HepG2 (cell line): ENCODE measurements around the gene KRTAP6-1. TPM values are rescaled to one million over a fixed set of nuclear protein-coding genes. Genes with fewer than 3 reads are reported as not detected.

Experiments
- ATAC-seq: fragments of 200-7000 bp; cut with Tn5 transposase; 3 replicates; pipeline ENCODE4 v1.9.1; 2020; ENCODE audit warnings: mild to moderate bottlenecking, moderate library complexity
- BruUV-seq: library from RNA; stranded (reverse); fragments of 400-500 nt; replicated peaks from 2 replicates; lab custom pipeline; 2021; lab: Mats Ljungman, UMichigan
- CTCF ChIA-PET: fragments of 300-600 bp; formaldehyde crosslinking; extraction: SDS; loops from one replicate; lab custom pipeline; 2021; ENCODE audit warnings: low total read pairs, inconsistent platforms, low intra/inter-chr PET ratio; lab: Yijun Ruan, JAX
- POLR2A ChIA-PET: fragments of 350-600 bp; sonication (Branson Sonifier 250); formaldehyde crosslinking; loops from one replicate; lab custom pipeline; 2020; ENCODE audit warnings: antibody characterized with exemption, inconsistent platforms; lab: Yijun Ruan, JAX
- DNase-seq: peaks from one replicate; pipeline ENCODE4 v3.0.0-alpha.2; 2015; ENCODE audit warnings: low spot score
- FAIRE-seq: peaks from 3 replicates; lab custom pipeline; 2011; peaks lifted over from hg19 to GRCh38; lab: Jason Lieb, UNC
- H2AFZ ChIP-seq: one replicate; pipeline ENCODE4 v1.6.1; 2011; ENCODE audit warnings: low read length, inconsistent platforms
- H3K27ac ChIP-seq: fragments of 300-600 bp; 3 replicates; pipeline ENCODE4 v1.8.0; 2011; ENCODE audit warnings: mixed run types, mild to moderate bottlenecking, mixed read lengths, low read length, inconsistent platforms; ENCODE audit not compliant: insufficient read depth; ENCODE audit errors: extremely low read length
- H3K27me3 ChIP-seq, 2 experiments: fragments of 200-600 bp in 1 of 2; 2 replicates in 1 of 2; 3 replicates in 1 of 2; pipeline versions ENCODE4 v1.6.0 to v1.8.0; 2011; ENCODE audit warnings: low read length in 2 of 2, mild to moderate bottlenecking in 2 of 2, moderate library complexity in 2 of 2, inconsistent platforms in 1 of 2; ENCODE audit not compliant: insufficient read depth in 2 of 2, control insufficient read depth in 1 of 2
- H3K36me3 ChIP-seq, 2 experiments: fragments of 200-600 bp in 1 of 2; replicated peaks in 1 of 2; 2 replicates in 1 of 2; 3 replicates in 1 of 2; pipeline versions ENCODE4 v1.5.1 to v1.8.0; 2011; ENCODE audit warnings: low read length in 2 of 2, inconsistent platforms in 1 of 2; ENCODE audit not compliant: insufficient read depth in 2 of 2, control insufficient read depth in 1 of 2
- H3K4me1 ChIP-seq: 2 replicates; pipeline ENCODE4 v1.5.1; 2012; ENCODE audit warnings: low read length, inconsistent platforms; ENCODE audit not compliant: insufficient read depth
- H3K4me2 ChIP-seq: 2 replicates; pipeline ENCODE4 v1.6.0; 2011; ENCODE audit warnings: low read depth, low read length, inconsistent platforms
- H3K4me3 ChIP-seq, 3 experiments: fragments of 200-600 bp in 1 of 3; sonication (generic), shearing (Covaris generic) in 1 of 3; replicated peaks in 1 of 3; 2 replicates each; pipeline ENCODE4 v1.5.1; 2011 to 2016; ENCODE audit warnings: low read length in 3 of 3, inconsistent platforms in 2 of 3, low read depth in 2 of 3, mild to moderate bottlenecking in 2 of 3, control low read depth in 1 of 3, mixed read lengths in 1 of 3; ENCODE audit not compliant: insufficient read depth in 1 of 3
- H3K79me2 ChIP-seq: one replicate; pipeline ENCODE4 v1.6.1; 2011; ENCODE audit warnings: low read length, inconsistent platforms; ENCODE audit not compliant: insufficient read depth
- H3K9ac ChIP-seq: 2 replicates; pipeline ENCODE4 v1.6.0; 2011; ENCODE audit warnings: mild to moderate bottlenecking, low read depth, low read length, inconsistent platforms; ENCODE audit not compliant: insufficient read depth
- H3K9me3 ChIP-seq: 2 replicates; pipeline ENCODE4 v1.5.1; 2012; ENCODE audit warnings: mild to moderate bottlenecking, low read length
- H4K20me1 ChIP-seq: 2 replicates; pipeline ENCODE4 v1.6.0; 2011; ENCODE audit warnings: inconsistent platforms, mild to moderate bottlenecking, low read length, moderate library complexity; ENCODE audit not compliant: insufficient read depth
- KLF15 ChIP-seq: sonication (generic); formaldehyde crosslinking; IDR thresholded peaks from 2 replicates; pipeline ENCODE4 v1.8.1; 2023; ENCODE audit warnings: borderline replicate concordance, mild to moderate bottlenecking, inconsistent platforms, missing genetic modification reagents, mixed read lengths
- KMT2B ChIP-seq: IDR thresholded peaks from 2 replicates; pipeline ENCODE4 v1.6.1; 2016; ENCODE audit warnings: missing genetic modification reagents, missing compliant biosample characterization
- MAZ ChIP-seq, 2 experiments: sonication (generic) in 1 of 2; formaldehyde crosslinking in 1 of 2; IDR thresholded peaks; 2 replicates each; pipeline versions ENCODE4 v1.5.0 to v1.6.1; 2012 to 2020; ENCODE audit warnings: low read depth in 2 of 2, mild to moderate bottlenecking in 2 of 2, borderline replicate concordance in 1 of 2, improper control_type of control experiment in 1 of 2, low read length in 1 of 2, missing genetic modification reagents in 1 of 2, moderate library complexity in 1 of 2
- NCOA1 ChIP-seq: sonication (generic); formaldehyde crosslinking; IDR thresholded peaks from 2 replicates; pipeline ENCODE4 v1.9.0; 2021; ENCODE audit warnings: missing genetic modification reagents
- ZFP37 ChIP-seq: sonication (generic); formaldehyde crosslinking; IDR thresholded peaks from 2 replicates; pipeline ENCODE4 v1.4.0; 2020; ENCODE audit warnings: missing genetic modification reagents, borderline replicate concordance
- ZNF761 ChIP-seq: sonication (generic); formaldehyde crosslinking; conservative IDR thresholded peaks from 2 replicates; pipeline ENCODE4 v1.4.0; 2020; ENCODE audit warnings: mild to moderate bottlenecking, missing genetic modification reagents
- WGBS: methylation state at CpG from one replicate; pipeline ENCODE4 v1.1.6; 2017; ENCODE audit warnings: low lambda C conversion rate; 5-methylcytosine and 5-hydroxymethylcytosine counted together
- in situ Hi-C: cut with HindIII; loops from 2 replicates; pipeline ENCODE4 v1.10.0; 2017; ENCODE audit warnings: low pct_unique_long_range_greater_than_20kb; ENCODE audit not compliant: extremely low pct_ligation_motif_present
- intact Hi-C: fragments of 100-400 bp; cut with micrococcal nuclease; formaldehyde crosslinking; loops from one replicate; pipeline ENCODE4 v1.10.0; 2022; ENCODE audit not compliant: unreplicated experiment
- polyA plus RNA-seq, 8 experiments: library from polyadenylated mRNA; depleted of rRNA in 3 of 8; stranded (reverse) in 7 of 8; unstranded in 1 of 8; fragments of >200 nt; fragmentation: Illumina TruSeq in 4 of 8; extraction: Trizol in 4 of 8; gene quantifications; 2 replicates each; pipeline versions ENCODE4 v1.2.1 to v1.2.3, GENCODE V29; 2011 to 2016; ENCODE audit warnings: low read depth in 4 of 8, missing spikeins in 1 of 8, mixed read lengths in 1 of 8; ENCODE audit not compliant: insufficient read depth in 1 of 8
- total RNA-seq, 5 experiments: library from RNA; depleted of rRNA; stranded (reverse); fragments of >200 nt; fragmentation: Illumina TruSeq; extraction: Trizol; gene quantifications; 2 replicates each; pipeline ENCODE4 v1.2.3, GENCODE V29; 2016; ENCODE audit warnings: low read depth in 1 of 5
- TF ChIP-seq, protein P1 (sequence below): sonication (generic); formaldehyde crosslinking; conservative IDR thresholded peaks from 2 replicates; pipeline ENCODE4 v1.4.0; 2020; ENCODE audit warnings: missing genetic modification reagents
- TF ChIP-seq, protein P2 (sequence below): sonication (generic); formaldehyde crosslinking; IDR thresholded peaks from 2 replicates; pipeline ENCODE4 v1.4.0; 2020; ENCODE audit warnings: mild to moderate bottlenecking, missing genetic modification reagents

Gene KRTAP6-1
- total and polyA plus RNA-seq, 2 of the 13 experiments (the other 11 are each of a cell fraction or from before 2014, with no cell fraction given) = not detected

DNA sequence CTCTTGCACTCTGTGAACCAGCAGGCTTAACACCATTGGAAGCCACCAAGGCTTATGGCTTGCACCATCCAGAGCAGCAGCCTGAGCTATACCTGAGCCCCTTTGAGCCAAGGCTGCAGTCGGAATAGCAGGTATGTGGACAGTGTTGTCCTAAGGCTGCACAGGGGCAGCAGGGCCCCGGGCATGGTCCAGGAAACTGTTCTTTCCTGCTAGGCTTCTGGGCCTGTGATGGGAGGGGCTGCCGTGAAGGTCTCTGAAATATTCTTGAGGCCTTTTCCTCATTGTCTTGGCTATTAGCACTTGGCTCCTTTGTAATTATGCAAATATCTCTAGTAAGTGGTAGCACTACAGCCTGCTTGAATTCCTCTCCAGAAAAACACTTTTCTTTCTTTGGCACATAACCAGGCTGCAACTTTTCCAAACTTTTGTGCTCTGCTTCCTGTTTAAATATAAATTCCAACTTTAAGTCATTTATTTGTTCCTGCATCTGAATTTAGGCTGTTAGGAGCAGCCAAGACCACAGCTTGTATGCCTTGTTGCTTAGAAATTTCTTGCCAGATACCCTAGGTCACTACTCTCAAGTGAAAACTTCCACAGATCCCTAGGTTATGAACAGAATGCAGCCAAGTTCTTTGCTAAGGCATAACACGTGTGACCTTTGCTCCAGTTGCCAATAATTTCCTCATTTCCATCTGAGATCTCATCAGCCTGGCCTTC lies 11.9 kb upstream of the KRTAP6-1 start:
- Histone ChIP-seq H3K36me3 (no peaks in the 10 kb centered on the region), H3K27me3 (no peaks in the 10 kb centered on the region), H3K9ac (no peak overlapping the region), H4K20me1 (no peaks in the 10 kb centered on the region), H2AFZ (no peak overlapping the region), H3K4me1 (no peaks in the 10 kb centered on the region), H3K79me2 (no peaks in the 10 kb centered on the region), H3K4me2 (no peak overlapping the region), H3K4me3 (no peak overlapping the region), H3K27ac (no peak overlapping the region), H3K9me3 (peaks cover 91% of the 10 kb centered on the region)
- BruUV-seq = no TSS peak
- TF ChIP-seq ZFP37 (no peak), KMT2B (no peak), NCOA1 (CRISPR knock-in tag) (no peak), MAZ (IDR thresholded peaks at IDR 0.05; ENCODE audit: borderline replicate concordance, low read depth, low read length) (no peak), MAZ (CRISPR knock-in tag; IDR thresholded peaks at IDR 0.05; ENCODE audit: low read depth) (no peak), ZNF761 (CRISPR knock-in tag) (no peak), KLF15 (no peak)
- TF ChIP-seq, protein P1, sequence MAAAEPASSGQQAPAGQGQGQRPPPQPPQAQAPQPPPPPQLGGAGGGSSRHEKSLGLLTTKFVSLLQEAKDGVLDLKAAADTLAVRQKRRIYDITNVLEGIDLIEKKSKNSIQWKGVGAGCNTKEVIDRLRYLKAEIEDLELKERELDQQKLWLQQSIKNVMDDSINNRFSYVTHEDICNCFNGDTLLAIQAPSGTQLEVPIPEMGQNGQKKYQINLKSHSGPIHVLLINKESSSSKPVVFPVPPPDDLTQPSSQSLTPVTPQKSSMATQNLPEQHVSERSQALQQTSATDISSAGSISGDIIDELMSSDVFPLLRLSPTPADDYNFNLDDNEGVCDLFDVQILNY = no peak
- TF ChIP-seq, protein P2, sequence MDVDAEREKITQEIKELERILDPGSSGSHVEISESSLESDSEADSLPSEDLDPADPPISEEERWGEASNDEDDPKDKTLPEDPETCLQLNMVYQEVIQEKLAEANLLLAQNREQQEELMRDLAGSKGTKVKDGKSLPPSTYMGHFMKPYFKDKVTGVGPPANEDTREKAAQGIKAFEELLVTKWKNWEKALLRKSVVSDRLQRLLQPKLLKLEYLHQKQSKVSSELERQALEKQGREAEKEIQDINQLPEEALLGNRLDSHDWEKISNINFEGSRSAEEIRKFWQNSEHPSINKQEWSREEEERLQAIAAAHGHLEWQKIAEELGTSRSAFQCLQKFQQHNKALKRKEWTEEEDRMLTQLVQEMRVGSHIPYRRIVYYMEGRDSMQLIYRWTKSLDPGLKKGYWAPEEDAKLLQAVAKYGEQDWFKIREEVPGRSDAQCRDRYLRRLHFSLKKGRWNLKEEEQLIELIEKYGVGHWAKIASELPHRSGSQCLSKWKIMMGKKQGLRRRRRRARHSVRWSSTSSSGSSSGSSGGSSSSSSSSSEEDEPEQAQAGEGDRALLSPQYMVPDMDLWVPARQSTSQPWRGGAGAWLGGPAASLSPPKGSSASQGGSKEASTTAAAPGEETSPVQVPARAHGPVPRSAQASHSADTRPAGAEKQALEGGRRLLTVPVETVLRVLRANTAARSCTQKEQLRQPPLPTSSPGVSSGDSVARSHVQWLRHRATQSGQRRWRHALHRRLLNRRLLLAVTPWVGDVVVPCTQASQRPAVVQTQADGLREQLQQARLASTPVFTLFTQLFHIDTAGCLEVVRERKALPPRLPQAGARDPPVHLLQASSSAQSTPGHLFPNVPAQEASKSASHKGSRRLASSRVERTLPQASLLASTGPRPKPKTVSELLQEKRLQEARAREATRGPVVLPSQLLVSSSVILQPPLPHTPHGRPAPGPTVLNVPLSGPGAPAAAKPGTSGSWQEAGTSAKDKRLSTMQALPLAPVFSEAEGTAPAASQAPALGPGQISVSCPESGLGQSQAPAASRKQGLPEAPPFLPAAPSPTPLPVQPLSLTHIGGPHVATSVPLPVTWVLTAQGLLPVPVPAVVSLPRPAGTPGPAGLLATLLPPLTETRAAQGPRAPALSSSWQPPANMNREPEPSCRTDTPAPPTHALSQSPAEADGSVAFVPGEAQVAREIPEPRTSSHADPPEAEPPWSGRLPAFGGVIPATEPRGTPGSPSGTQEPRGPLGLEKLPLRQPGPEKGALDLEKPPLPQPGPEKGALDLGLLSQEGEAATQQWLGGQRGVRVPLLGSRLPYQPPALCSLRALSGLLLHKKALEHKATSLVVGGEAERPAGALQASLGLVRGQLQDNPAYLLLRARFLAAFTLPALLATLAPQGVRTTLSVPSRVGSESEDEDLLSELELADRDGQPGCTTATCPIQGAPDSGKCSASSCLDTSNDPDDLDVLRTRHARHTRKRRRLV = no peak
- CTCF ChIA-PET = no interaction called here
- DNase-seq (no peak), FAIRE-seq (no peak), ATAC-seq (no peak)
- POLR2A ChIA-PET = no interaction called here
- intact Hi-C loops = no loop called here
- WGBS = 5% methylated on average over 4 of the region's 4 CpGs
- in situ Hi-C loops = no loop called here
